GM18505 (cell line): ENCODE results near the gene SH2D5.

ENCODE experiments used
- ATAC-seq: cut with Tn5 transposase; IDR thresholded peaks from one replicate; pipeline ENCODE4 v1.9.1; 2021; ENCODE audit not compliant: unreplicated experiment
- POLR2A ChIP-seq: IDR thresholded peaks from 4 replicates; pipeline ENCODE4 v1.6.1; 2011; ENCODE audit warnings: borderline replicate concordance; ENCODE audit not compliant: insufficient read depth, insufficient read length; ENCODE audit errors: extremely low read depth

Gene SH2D5

DNA sequence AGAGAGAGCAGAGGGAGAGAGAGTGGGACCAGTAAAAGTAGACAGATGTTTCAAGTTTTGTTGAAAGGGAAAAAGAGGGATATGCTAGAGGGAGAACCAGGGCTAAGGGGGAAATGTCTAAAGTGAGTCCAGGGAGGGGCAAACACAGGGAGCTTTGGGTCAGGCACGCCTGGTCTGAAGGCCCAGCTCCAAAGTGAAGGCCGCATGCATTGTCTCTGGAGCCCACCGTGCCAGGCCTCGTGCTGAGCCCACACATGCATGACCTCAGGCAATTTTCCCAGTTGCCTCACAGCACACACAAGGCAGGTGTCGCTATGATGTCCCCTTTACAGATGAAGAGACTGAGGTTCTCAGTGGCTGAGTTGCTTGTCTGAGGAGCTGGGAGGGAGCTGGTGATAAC is 30.7 kb downstream of the SH2D5 start:
- no peak for ATAC-seq
- TF ChIP-seq POLR2A, result no peak

DNA sequence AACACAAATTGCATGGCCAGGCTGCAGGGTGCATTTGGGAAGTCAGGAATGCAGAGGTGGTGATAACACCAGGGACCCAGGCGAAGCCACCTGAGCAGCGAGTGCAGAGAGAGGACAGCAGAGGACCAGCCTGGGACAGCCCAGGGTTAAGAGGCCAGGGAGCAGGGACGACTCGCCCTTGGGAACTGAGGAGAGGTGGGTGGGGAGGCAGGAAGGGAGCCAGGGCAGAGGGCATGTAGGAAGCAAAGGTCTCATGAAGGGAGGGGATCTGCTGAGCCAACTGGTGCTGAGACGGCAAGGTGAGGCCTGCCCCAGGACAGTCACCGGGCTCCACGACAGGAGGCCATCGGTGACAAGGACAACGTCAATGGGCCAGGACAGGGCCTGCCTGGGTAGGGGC is 31.1 kb downstream of the SH2D5 start:
- ATAC-seq, result no peak

DNA sequence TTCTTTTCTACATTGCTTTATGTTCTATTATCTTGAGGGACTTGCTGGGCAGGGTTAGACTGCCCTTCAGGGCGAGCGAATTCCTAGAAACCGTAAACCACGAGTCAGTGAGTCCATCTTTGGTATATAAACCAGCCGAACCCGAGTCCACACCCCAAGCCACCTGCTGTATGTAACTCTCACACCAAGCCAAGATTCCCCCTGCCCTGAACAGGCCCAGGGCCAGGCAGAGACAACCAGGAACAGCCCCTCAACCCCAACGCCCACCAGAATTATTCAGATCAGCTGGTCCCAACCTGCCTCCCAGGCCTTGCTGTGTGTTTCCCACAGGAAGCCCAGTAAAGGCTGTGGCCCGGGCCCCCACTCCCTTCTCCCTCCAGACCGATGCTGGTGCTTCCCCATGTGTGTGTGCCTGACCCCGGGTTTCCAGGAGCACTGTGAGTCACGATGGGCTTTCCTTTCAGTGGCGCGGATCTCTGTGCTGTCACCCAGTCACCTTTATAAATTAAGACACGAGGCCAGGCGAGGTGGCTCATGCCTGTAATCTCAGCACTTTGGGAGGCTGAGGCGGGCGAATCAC is 31.8 kb downstream of the SH2D5 start:
- no peak for ATAC-seq
- TF ChIP-seq POLR2A, result no peak

More for the DNA sequence above, 31.1 kb downstream of the SH2D5 start:
- no peak for TF ChIP-seq POLR2A

DNA sequence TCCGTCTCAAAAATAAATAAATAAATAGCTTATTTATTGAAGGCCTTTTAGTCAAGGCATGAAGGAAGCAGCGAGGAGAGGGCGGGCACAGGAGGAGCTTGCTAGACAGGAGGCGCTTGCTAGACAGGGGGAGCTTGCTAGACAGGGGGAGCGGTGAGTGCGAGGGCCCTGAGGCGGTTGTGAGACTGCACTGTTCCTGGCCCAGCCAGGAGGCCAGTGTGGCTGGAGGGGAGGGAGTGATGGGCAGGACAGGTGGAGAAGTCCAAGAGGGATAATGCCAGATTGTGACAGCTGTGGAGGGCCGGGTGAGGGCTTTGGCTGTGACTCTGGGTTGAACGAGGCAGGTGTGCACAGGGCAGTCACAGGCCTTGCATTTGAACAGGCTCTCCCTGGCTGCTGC is 32.9 kb downstream of the SH2D5 start:
- no peak for TF ChIP-seq POLR2A
- no peak for ATAC-seq

DNA sequence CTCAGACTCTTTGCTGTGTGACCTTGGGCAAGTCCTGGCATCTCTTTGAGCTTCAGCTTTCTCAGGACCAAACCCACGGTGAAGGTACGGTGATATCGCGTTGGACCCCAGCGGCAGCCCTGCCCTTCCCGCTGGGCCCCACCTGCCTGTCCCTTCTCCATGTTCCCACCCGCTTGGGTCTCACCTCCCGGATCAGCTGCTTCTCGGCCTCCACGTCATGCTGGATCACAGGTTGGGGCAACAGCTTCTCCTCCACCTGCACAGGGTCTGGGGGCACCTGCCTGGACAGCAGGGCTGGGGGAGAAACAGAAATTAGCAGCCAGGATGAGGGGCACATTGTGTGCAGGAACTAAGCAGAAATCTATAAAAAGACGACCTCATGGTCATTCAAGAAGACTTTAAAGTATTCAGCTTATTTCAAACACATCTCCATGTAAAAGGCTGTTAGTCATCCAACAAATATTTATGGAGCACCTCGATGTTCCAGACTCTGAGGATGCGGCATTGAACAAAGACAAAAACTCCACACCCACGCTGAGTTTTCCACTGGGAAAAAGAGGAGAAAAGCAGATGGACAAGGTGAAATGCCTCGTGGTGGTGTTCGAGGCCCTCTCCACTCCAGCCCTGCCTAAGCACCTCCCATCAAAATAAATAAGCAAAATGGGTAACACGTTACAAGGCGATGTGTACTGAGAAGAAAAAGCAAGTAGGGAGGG is 34.1 kb downstream of the SH2D5 start:
- no peak for TF ChIP-seq POLR2A
- no peak for ATAC-seq

DNA sequence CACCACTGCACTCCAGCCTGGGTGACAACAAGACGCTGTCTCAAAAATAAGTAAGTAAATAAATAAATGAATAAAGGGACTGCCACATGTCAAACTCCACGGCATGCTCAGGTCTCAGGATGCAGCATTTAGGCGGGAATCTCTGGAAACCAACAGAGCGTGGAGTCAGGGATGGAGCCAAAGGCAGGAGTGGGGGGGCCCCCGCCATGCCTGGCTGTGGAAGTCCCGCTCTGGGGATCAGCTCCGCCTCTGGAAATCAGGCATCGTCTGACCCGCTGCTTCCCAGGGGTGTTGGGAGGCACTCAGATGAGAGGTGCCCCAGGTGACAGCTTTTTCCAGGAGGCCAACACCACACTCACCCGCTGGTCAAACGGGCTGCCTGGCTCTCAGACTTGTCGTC is 34.9 kb downstream of the SH2D5 start:
- TF ChIP-seq POLR2A, result no peak

DNA sequence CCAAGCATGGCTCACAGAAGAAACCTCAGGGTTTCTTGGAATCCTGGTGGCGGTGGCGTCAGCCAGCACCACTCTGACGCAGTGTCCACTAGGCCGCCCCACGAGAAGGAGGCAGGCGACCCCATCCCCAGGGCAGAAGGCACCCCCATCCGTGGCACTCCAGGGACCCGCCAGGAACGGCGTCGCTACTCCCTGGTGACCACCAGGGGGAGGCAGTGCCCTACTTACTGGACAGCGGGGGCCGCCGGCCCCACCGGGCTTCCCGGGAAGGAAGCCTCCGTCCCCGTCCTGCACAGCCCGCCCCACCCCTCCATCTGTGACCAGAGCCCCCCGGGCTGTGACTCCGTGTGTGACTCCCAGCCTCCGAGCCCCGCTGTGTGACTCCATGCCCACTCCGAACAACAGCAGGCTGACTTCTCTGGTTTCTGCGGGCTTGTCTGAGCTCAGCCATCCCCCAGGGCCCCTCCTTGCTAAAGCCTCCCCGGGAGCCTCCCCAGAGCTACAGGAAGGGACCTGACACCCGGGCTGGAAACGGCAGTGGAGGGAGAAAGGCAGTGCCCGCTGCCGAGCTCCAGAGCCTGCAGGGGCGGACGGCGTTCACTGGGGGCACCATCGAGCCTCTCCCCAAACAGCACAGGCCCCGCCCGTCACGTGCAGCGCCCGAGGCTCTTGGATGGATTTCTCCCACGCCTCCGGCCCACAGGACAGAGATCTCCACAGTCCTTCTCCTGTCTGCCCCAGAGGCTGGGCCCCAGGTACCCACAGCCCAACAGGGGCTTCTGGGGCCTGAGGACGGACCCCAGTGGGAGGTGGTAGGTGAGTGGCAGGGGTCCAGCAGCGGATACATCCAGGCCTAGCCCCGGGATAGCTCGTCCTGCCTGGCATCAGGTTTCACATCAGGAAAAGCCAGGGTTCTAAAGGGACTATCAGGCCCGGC is 35.8 kb downstream of the SH2D5 start:
- TF ChIP-seq POLR2A, result no peak
- peak; percentile 65 for ATAC-seq

More for the DNA sequence above, 34.9 kb downstream of the SH2D5 start:
- no peak for ATAC-seq

DNA sequence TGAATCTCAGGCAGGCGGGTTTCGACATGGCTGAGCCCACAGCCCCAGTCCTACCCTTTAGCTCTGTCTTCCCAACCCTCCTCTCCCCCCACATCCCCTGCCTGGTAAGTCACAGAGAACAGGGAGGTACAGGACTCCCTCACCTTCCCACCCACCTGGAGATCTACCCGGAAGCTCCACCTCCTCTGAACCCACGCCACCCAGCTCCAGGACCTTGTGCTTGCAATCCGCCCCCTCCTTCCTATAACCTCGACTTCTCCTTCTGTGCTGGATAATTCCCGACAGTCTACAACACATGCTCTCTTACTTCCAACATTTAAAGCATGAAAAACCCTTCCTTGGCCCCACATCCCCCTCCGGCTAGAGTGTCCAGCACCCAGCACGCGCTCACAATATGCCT is 37.0 kb downstream of the SH2D5 start:
- TF ChIP-seq POLR2A, result no peak
- ATAC-seq, result no peak

DNA sequence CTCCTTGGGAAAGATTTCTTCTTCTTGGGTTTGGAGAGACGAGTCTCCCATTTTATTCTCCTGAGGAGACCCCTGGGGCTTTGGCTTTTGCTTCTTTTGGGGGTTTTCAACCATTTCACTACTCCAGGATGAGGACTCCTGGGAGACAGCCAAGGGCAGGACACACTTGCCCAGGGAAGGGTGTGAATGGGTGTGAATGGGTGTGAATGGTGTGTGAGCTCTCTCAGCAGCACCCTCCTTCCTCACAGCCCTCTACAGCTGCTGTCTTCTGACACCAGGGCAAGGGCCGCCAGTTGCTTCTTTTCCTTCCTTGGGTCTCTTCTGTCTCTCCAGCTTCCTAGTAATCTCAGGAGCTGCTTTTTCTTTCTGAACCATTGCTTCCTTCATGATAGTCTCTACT is 38.9 kb downstream of the SH2D5 start:
- ATAC-seq, result no peak
- no peak for TF ChIP-seq POLR2A

DNA sequence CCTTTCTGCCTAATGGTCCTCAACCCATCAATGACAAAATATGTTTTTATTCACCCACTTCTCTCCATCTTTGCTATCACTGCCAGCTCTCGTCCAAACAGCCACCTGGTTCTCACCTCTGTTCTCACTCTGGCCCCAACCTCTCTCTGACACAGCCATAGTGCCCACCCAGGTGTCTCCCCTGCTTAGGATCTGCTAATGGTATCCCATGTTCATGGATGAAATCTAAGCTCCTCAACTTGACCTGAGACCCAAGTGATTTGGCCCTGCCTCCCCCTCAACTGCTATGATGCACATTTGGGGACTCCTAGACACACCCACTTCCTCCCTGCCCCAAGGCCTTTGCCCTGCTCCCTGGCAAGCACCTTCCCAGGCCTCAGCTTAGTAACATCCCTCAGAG is 40.6 kb downstream of the SH2D5 start:
- no peak for ATAC-seq
- no peak for TF ChIP-seq POLR2A

DNA sequence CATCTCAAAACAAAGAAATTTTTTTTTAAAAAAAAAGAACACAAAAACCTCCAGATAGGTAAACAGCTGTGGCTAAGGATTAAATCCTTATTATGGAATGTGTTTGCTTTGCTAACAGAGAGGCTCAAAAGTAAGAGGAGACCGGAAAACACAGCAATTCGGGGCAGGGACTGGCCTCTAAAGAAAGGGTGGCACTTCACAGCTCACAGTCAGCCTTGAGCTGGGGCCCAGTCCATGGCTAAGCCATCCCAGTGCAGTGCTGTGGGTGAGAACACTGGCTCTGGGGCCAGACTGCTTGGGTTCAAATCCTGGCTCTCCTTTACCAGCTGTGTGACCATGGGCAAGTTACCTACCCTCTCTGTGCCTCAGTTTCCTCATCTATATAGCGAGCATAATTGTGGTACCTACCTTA is 42.9 kb downstream of the SH2D5 start:
- no peak for ATAC-seq
- TF ChIP-seq POLR2A, result no peak

DNA sequence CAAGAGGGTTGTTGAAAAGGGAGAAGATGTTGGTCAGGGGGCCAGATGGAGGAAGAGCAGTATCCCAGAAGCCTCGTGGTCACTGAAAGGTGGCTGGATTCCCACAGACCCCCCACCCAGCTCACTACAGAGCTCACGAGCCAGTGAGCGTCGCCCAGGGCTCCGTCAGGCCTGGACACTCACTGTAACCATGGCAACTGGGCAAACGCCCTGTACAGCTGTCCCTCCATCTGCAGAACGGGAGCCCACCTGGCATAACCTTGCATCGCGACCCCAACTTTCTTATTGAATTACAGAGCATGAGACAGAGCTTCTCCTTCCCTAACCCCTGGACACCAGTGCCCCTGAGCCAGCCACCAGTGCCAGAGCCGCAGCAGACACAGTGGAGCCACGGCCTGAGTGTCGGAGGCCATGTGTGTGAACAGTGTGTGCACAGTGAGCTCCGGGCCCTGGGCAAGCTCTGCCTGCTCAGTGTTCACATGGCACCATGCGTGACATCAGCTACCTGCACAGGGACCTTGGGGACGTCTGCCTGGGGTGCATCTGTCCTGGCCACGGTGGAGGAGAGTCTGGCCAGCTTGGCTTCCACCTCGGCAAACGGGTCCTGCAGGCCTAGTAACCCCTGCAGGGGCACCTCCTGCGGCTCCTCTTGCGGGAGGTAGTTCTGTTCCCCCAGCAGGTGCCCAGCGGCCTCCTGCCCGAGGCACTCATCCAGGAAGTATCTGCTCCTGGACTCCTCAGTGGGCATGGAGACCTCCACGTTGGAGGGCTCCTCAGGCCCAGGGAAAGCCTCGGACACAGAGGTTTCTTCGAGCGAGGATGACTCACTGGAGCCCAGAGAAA is 45.4 kb downstream of the SH2D5 start:
- TF ChIP-seq POLR2A, result no peak
- no peak for ATAC-seq

DNA sequence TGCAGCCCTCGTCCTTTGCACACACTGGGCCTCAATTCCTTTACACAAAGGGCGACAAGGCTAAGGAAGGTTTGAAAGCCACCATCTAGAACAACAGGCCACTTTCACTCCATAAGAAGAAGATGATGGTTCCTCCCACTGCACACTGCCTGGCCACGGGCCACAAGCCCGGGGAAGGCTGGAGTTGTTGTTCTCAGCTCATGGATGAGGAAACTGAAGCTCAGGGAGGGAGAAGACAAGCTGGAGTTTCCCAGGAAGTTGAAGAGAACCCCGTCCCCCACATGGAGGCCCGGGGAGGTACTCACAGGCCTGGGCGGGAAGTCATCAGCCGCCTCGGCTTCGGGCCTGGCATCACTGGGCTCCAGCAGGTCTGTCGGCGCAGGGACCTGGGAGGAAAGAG is 46.8 kb downstream of the SH2D5 start:
- ATAC-seq, result no peak
- no peak for TF ChIP-seq POLR2A
